ENCODE measurements around the gene CT45A5. TPM values are rescaled to one million over a fixed set of nuclear protein-coding genes. Genes with fewer than 3 reads are reported as not detected.
"Not testable (repeated sequence)": the region's sequence is repeated elsewhere in the genome, so short reads cannot be mapped to it uniquely, and the experiment has no call there.

The CT45A5 gene
- polyA plus RNA-seq, 1 donor from 2014 or later = not detected

GRCh38 chrX:135737366-135738071 lies 47.8 kb downstream of the CT45A5 start:
- H3K9me3 ChIP-seq (ENCODE audit: low read length) = no peaks in the 10 kb centered on the region
- H3K27me3 ChIP-seq (ENCODE audit: insufficient read depth, low read depth, low read length) = no peaks in the 10 kb centered on the region

GRCh38 chrX:135734666-135735065 lies 50.6 kb downstream of the CT45A5 start:
- H3K27me3 ChIP-seq (ENCODE audit: insufficient read depth, low read depth, low read length); H3K9ac ChIP-seq (ENCODE audit: low read length): not testable (repeated sequence)

More at GRCh38 chrX:135737366-135738071, 47.8 kb downstream of the CT45A5 start:
- no peak overlapping the region for H3K4me3 ChIP-seq (ENCODE audit: low read length)
- H3K27ac ChIP-seq (ENCODE audit: low read length) = no peak overlapping the region
- TF ChIP-seq CTCF (IDR thresholded peaks at IDR 0.05; ENCODE audit: poor library complexity, severe bottlenecking) (peak; percentile 17), POLR2AphosphoS5 (IDR thresholded peaks at IDR 0.05) (no peak)
- no peaks in the 10 kb centered on the region for H3K36me3 ChIP-seq (ENCODE audit: insufficient read depth, low read length)
- no peak overlapping the region for H2AFZ ChIP-seq (ENCODE audit: low read depth, low read length)
- no peaks in the 10 kb centered on the region for H4K20me1 ChIP-seq (ENCODE audit: insufficient read depth)
- no peaks in the 10 kb centered on the region for H3K79me2 ChIP-seq (replicated peaks; ENCODE audit: insufficient read depth, low read length)
- H3K9ac ChIP-seq (ENCODE audit: low read length) = no peak overlapping the region
- no peak overlapping the region for H3K4me2 ChIP-seq (ENCODE audit: low read length)
- no peaks in the 10 kb centered on the region for H3K9me2 ChIP-seq (ENCODE audit: insufficient read depth, low read length)
- H3F3A ChIP-seq (ENCODE audit: insufficient read depth, low read length, poor library complexity, severe bottlenecking) = no peaks in the 10 kb centered on the region

More at GRCh38 chrX:135734666-135735065, 50.6 kb downstream of the CT45A5 start:
- not testable (repeated sequence) for H3K79me2 ChIP-seq (replicated peaks; ENCODE audit: insufficient read depth, low read length); H2AFZ ChIP-seq (ENCODE audit: low read depth, low read length); H3K9me2 ChIP-seq (ENCODE audit: insufficient read depth, low read length); H3F3A ChIP-seq (ENCODE audit: insufficient read depth, low read length, poor library complexity, severe bottlenecking); H3K4me3 ChIP-seq (ENCODE audit: low read length); H3K36me3 ChIP-seq (ENCODE audit: insufficient read depth, low read length); H3K9me3 ChIP-seq (ENCODE audit: low read length); H4K20me1 ChIP-seq (ENCODE audit: insufficient read depth); H3K4me2 ChIP-seq (ENCODE audit: low read length); H3K27ac ChIP-seq (ENCODE audit: low read length)

Other genes with a start within 250 kb of the CT45A5 start
- gene CT45A1, start 71.9 kb downstream of the CT45A5 start, polyA plus RNA-seq = not detected in 2 replicates
- not detected in 2 replicates for gene CT45A3, start 17.3 kb downstream of the CT45A5 start, polyA plus RNA-seq
- not detected in 2 replicates for gene CT45A6, start 17.3 kb upstream of the CT45A5 start, polyA plus RNA-seq
- gene CT45A2, start 34.5 kb upstream of the CT45A5 start, polyA plus RNA-seq = not detected in 2 replicates
- not detected in 2 replicates for gene CT45A7, start 51.8 kb upstream of the CT45A5 start, polyA plus RNA-seq
- gene CT45A8, start 69.0 kb upstream of the CT45A5 start, polyA plus RNA-seq = not detected in 2 replicates
- gene CT45A9, start 86.3 kb upstream of the CT45A5 start, polyA plus RNA-seq = not detected in 2 replicates
- not detected in 2 replicates for gene CT45A10, start 107.9 kb upstream of the CT45A5 start, polyA plus RNA-seq
- gene SAGE1, start 108.2 kb upstream of the CT45A5 start, polyA plus RNA-seq = not detected in 2 replicates
- gene MMGT1, start 188.5 kb upstream of the CT45A5 start, polyA plus RNA-seq = 16.5 and 17.5 TPM in 2 replicates
- gene SLC9A6, start 199.9 kb upstream of the CT45A5 start, polyA plus RNA-seq = 98.5 and 103 TPM in 2 replicates